ENCODE measurements around the gene MCRIP1.
A peak's percentile ranks its signal among the peaks of the same experiment; 100 is the strongest.

MCRIP1 gene

DNA sequence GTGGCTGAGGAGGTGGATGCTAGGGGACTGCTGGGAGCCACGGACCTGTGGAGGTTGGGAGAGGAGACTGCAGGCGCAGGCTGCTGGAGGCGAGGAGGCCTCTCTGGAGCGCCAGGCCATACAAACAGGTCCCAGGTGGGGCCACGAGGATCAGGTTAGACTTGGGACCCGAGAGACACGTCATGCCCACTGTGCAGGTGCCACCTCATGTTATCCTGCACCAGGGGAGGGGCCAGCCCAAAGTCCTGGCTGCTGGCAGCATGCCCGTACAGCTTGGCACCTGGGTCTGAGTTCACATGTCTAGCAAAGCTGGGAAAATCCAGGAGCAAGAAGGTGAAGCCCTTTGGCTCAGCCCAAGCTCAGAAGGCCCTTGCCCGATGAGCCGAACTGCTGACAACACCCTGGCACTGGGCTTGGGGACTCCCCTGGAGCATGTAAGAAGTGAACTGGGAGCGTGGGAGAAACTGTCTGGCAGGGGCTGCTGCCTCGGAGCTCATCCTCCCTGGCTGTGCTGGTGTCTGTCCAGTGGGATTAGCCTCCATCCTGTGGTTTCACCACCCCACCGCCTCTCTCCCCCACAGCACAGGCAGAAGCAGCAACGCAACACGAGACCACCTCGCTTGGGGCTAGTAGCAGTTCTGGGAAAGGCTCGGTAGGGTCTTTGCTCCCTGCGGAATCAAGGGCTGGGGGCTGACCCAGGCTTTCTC is 32.8 kb upstream of the MCRIP1 start:
- no peaks in the 10 kb centered on the region for H3K9me3 Mint-ChIP-seq
- H3K36me3 Mint-ChIP-seq = peaks cover 92% of the 10 kb centered on the region
- peak overlapping the region; percentile 96 for H3K27ac Mint-ChIP-seq
- ATAC-seq (no peak), DNase-seq (ENCODE audit: low spot score in 2 of 2) (peak in 1 of 2 donors; percentile 59)
- H3K4me1 Mint-ChIP-seq = peaks cover 75% of the 10 kb centered on the region
- H3K4me3 Mint-ChIP-seq = no peak overlapping the region

DNA sequence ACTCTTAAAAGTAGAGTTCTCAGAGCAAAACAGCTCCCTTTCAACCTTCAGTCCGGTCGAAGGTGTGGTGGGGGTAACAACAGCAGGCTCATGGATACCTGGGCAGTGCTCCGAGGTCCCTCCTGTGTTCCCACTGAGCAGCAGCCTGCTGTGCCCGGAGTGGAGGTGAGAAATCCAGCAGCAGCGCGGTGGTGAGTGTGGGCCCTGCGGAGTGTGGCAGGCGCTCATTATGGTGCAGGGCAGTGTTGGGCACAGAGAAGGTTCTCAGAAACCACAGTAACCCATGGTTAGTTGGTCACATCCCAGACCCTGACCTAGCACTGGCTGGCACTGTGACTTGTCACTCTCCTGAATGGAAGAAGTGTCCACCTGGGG is 32.3 kb upstream of the MCRIP1 start:
- no peak overlapping the region for H3K4me3 Mint-ChIP-seq
- H3K9me3 Mint-ChIP-seq = no peaks in the 10 kb centered on the region
- ATAC-seq = no peak
- no peak for DNase-seq (ENCODE audit: low spot score in 2 of 2)
- H3K4me1 Mint-ChIP-seq = peaks cover 77% of the 10 kb centered on the region
- H3K36me3 Mint-ChIP-seq = peaks cover 95% of the 10 kb centered on the region
- H3K27ac Mint-ChIP-seq = peak overlapping the region; percentile 96

DNA sequence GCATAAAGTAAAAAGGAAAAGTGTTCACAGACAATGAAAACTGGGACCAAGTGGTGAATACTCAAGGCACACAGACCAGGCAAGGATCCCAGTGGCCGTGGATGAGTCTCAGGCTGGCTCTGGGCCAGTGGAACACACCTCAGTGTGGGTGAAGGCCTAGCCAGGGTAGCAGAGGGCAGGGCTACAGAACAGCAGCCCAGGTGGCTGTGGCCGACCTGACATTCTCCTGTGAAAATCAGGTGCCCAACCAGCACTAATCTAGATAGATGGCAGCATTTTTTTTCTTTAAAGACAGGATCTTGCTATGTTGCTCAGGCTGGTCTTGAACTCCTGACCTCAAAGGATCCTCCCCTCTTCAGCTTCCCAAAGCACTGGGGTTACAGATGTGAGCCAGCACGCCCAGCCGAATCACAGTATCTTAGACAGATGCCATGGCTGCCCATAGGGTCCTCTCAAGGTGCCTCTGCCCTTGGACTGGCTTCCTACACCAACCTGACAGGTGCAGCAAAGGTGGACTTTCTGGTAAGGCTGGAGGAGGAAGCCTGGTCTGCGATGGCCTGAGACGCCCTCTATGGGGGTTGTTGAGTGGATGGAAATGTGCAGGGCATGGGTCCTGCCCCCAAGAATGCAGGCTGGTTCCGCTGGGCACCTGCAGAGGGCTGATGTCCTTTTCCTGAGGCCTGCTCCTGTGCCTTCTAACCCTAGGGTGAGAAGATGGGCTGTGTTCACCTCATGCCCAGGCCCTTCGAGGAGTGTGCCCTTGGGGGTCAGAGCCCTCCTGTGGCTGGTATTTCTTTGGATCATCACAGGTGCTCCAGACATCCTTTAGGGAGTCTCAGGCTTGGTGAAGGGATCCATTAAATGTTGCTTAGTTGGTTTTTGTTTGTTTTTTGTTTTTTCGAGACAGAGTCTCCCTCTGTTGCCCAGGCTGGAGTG is 31.0 kb upstream of the MCRIP1 start:
- DNase-seq (ENCODE audit: low spot score in 2 of 2) = no peak
- H3K9me3 Mint-ChIP-seq = no peaks in the 10 kb centered on the region
- H3K4me3 Mint-ChIP-seq = peak overlapping the region; percentile 87
- ATAC-seq = no peak
- peak overlapping the region; percentile 96 for H3K27ac Mint-ChIP-seq
- H3K4me1 Mint-ChIP-seq = peaks cover 71% of the 10 kb centered on the region
- H3K36me3 Mint-ChIP-seq = peaks cover 94% of the 10 kb centered on the region

DNA sequence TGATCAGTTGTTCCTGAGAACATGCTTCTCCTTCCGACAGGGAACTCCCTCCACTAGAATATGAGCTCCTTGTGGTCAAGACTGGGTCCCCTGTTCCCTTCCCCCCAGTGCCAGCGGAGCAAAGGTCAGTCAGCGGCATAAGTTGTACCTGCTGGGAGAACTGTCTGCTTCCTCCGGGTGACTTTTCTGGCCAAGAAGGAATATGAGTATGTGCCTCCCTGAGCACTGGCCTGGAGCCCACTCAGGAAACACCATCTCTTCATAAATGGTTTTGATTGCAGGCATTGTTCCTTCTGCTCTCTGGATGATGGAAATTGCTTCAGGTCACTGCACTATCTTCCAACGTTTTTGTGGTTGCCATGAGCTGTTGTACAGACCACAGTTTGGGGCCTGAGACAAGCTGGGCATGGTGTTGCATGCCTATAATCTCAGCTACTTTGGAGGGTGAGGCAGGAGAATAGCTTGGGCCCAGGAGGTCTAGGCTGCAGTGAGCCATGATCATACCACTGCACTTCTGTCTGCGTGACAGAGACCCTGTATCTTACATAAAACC is 30.1 kb upstream of the MCRIP1 start:
- DNase-seq (ENCODE audit: low spot score in 2 of 2) (no peak), ATAC-seq (no peak)
- no peaks in the 10 kb centered on the region for H3K9me3 Mint-ChIP-seq
- peak overlapping the region; percentile 96 for H3K27ac Mint-ChIP-seq
- H3K36me3 Mint-ChIP-seq = peaks cover 94% of the 10 kb centered on the region
- peaks cover 68% of the 10 kb centered on the region for H3K4me1 Mint-ChIP-seq
- peak overlapping the region; percentile 87 for H3K4me3 Mint-ChIP-seq

DNA sequence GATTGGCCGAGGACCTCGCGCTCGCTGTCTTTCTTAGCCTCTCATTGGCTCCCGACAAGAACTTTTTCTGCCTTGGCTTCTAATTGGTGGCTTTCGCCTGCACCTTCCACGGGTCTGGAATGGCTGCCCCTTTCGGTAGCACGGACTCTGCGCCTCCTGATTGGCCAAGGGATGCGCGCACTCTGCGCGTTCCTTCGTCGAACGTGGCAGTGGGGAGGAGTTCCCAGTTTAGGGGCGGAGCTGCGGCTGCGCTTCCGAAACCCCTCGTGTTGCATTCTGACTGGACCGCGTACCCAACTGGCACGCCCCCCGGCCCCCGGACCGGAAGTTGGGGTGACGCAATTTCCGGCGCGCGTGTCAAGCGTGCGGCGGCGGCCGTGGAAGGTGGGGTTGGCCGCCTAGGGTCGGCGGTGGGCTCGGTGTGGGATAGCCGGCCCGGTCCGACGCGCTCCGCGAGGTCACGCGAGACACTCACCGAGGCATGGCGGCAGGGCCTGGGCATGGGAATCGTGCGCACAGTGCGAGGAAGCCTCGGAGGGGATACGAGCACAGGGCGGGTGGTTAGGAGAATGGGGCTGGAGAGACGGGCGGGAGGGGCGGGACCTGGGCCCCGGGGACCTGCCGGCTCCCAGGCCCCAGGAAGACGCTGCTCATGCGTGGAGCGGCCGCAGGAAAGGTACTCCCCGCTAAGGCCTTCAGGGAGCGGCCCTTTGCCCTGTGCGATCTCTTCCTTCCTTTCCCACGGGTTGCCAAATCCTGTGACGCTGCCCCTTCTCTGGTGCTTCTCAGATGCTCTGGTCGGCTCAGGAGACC is 27.9 kb upstream of the MCRIP1 start:
- peaks cover 57% of the 10 kb centered on the region for H3K4me1 Mint-ChIP-seq
- peak overlapping the region; percentile 98 for H3K27ac Mint-ChIP-seq
- H3K36me3 Mint-ChIP-seq = peaks cover 94% of the 10 kb centered on the region
- peak overlapping the region; percentile 87 for H3K4me3 Mint-ChIP-seq
- no peaks in the 10 kb centered on the region for H3K9me3 Mint-ChIP-seq
- DNase-seq (ENCODE audit: low spot score in 2 of 2) (peak; percentile 99 to 100), ATAC-seq (peak; percentile 89)

DNA sequence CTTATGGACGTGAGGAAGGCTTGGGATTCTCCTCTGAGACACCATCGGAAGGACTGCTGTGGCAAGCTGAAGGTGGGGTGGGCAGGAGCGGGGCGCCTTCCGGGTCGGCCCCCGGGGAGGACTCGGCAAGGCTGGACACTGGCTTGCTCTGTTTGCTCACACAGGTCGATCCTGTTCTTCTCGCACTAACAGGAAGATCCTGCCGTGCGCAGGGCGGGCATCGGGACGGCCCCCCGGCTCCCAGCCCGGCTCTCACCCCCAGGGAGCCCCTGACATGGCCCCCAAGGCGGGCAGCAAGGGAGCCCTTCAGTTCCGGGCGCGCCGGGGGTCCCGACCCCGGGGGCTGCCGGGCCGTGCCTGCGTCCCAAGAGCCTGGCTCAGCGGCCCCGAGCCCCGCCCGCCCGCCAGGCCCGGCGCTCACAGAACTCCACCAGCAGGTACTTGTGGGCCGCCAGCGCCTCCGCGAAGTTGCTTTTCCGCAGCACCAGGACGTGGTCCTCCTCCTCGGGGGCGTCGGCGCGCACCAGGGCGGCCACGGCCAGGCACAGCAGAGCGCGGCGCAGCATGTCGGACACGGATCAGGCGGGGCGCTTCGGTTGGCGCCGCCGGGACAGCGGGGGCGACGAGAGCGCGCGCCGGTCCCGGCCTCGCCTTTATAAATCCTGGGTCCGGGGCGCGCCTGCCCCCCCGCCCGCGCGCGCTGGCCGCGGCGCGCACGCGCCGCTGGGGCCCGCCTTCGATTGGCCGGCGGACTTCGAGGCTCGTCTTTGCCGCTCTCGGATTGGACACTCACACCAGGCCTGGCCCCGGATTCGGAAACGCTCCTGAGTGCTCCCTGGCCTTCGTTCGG is 27.0 kb upstream of the MCRIP1 start, which contains the start of gene P4HB:
Gene P4HB, minus strand, starts transcription at position 630 of the 850 bp plus-strand sequence. Its CDS starts 64 bp downstream, at position 566.
- H3K27ac Mint-ChIP-seq = peak within 1 kb of the TSS; percentile 98
- H3K36me3 Mint-ChIP-seq = peaks cover 94% of the 10 kb centered on the region
- DNase-seq (ENCODE audit: low spot score in 2 of 2) (peak; percentile 88 to 98), ATAC-seq (peak; percentile 49)
- peak within 1 kb of the TSS; percentile 87 for H3K4me3 Mint-ChIP-seq
- H3K4me1 Mint-ChIP-seq = peaks cover 57% of the 10 kb centered on the region
- no peaks in the 10 kb centered on the region for H3K9me3 Mint-ChIP-seq

DNA sequence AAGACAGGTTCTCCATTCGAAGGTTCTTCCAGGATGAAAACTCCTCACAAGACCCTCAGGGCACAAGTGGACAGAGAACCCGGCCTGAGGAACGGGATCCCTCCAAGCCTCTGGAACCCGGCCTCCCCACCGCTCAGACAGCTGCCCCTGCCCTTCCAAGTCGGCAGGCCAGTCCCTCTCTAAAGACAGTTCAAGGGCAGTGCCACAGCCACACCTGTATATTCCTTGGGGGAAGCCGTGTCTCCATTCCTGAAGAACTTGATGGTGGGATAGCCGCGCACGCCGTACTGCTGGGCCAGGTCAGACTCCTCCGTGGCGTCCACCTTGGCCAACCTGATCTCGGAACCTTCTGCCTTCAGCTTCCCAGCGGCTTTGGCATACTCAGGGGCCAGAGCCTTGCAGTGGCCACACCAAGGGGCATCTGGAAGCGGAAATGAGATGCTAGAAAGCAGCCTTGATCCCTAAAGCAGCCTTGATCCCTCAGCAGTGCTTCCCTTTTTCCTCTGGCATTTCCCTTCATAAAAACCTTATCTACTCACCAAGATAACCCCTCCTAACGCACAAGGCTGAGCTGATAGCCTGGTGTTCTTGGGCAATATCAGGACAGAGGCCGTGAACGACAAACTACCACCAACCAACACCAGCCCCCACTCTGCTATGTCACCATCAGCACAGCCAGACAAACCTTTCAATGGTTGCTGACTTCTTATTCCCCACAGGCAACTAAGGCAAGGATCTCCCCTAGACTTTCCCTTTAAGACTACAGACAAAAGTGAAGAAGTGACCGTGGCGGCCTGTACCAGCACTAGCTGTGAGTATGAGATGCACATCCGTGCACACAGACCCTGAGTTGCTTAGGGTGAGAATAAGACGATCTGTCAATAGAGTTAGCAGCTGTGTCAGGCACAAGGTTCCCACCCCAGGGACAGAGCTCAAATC is 26.1 kb upstream of the MCRIP1 start:
- ATAC-seq (no peak), DNase-seq (ENCODE audit: low spot score in 2 of 2) (no peak)
- H3K4me3 Mint-ChIP-seq = peak overlapping the region; percentile 87
- peak overlapping the region; percentile 98 for H3K27ac Mint-ChIP-seq
- peaks cover 58% of the 10 kb centered on the region for H3K4me1 Mint-ChIP-seq
- no peaks in the 10 kb centered on the region for H3K9me3 Mint-ChIP-seq
- peaks cover 94% of the 10 kb centered on the region for H3K36me3 Mint-ChIP-seq

DNA sequence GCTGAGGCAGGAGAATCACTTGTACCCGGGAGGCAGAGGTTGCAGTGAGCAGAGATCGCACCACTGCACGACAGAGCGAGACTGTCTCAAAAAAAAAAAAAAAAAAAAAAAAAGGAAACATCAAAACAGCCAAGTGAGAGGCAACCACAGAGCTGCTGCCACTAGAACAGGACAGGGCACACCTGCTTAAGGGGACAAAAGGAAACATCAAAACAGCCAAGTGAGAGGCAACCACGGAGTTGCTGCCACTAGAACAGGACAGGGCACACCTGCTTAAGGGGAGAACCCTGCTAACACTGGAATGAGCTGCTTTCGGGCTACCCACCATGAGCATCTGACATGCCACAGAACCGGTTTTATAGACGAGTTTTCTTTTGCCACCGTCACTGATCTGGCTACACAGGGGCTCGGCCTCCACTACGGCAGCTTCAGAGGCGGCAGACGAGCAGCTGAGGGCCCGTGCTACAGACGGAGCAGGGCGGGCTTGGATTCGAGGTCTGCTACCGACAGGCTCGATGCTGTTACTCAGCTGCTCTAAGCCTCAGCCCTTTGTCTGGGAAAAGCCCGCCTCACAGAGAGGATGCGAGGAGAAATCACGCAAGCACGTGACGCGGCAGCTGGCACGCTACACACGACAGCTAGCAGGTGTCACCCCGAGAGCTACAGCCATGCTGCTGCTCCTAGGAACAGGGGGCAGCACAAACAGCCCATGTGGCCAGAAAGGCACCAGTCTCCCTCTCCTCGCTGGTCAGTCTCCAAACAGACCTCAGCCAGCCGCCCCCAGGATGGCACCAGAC is 25.3 kb upstream of the MCRIP1 start:
- H3K4me1 Mint-ChIP-seq = peaks cover 56% of the 10 kb centered on the region
- DNase-seq (ENCODE audit: low spot score in 2 of 2) (no peak), ATAC-seq (no peak)
- H3K4me3 Mint-ChIP-seq = peak overlapping the region; percentile 87
- peaks cover 94% of the 10 kb centered on the region for H3K36me3 Mint-ChIP-seq
- no peaks in the 10 kb centered on the region for H3K9me3 Mint-ChIP-seq
- H3K27ac Mint-ChIP-seq = peak overlapping the region; percentile 98

DNA sequence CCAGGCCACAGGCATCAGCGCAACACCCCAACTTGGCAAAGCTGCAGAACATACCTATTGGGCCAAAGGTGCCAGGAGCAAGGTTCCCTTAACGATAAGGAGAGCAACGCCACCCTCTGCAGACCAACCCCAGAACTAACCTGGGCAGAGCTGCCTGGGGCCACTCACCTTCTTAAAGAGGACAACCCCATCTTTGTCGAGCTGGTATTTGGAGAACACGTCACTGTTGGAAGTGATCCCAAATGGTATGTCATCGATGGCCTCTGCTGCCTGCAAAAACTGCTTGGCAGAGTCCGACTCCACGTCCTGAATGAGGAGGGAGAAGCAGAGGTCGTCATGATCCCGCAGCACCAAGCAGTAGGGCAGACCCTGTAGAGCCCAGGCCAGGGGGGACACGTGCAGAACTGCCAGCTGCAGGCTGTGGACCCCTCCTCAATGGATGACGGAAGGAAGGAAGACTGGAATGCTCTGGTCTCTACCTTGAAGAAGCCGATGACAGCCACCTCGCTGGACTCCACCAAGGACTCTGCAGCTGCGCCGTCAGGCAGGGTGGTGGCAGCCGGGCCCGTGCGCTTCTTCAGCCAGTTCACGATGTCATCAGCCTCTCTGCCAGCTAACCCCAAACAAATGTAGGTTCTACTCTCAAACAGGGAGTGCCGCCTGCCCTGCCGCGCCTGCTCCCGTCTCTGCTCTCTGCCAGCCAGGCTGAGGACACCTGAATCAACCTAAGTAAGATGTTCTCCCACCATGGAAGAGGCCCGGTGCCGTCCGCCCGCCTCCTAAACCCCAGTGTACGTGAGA is 22.1 kb upstream of the MCRIP1 start:
- no peak overlapping the region for H3K27ac Mint-ChIP-seq
- DNase-seq (ENCODE audit: low spot score in 2 of 2) (no peak), ATAC-seq (no peak)
- H3K4me3 Mint-ChIP-seq = no peak overlapping the region
- H3K9me3 Mint-ChIP-seq = no peaks in the 10 kb centered on the region
- H3K36me3 Mint-ChIP-seq = peaks cover 99% of the 10 kb centered on the region
- H3K4me1 Mint-ChIP-seq = peaks cover 37% of the 10 kb centered on the region

DNA sequence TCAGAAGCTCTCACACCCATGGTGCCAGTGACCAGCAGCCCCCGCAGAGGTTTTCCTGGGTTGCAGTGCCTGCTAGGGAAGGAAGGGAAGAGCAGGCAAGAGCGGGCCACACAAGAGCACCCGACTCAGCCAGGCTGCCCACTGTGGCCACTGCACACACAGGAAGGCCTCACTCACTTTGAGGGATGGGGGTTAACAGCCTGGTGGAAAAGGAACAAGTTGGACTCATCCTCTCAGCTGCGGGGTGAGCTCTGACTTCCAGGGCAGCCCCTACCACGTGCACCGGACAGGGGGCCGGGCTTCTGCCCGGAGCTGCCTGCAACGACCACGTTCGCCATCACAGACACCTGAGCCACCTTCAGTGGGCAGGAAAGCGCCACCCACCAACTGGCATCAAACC is 19.1 kb upstream of the MCRIP1 start:
- peaks cover 100% of the 10 kb centered on the region for H3K36me3 Mint-ChIP-seq
- no peak for ATAC-seq

DNA sequence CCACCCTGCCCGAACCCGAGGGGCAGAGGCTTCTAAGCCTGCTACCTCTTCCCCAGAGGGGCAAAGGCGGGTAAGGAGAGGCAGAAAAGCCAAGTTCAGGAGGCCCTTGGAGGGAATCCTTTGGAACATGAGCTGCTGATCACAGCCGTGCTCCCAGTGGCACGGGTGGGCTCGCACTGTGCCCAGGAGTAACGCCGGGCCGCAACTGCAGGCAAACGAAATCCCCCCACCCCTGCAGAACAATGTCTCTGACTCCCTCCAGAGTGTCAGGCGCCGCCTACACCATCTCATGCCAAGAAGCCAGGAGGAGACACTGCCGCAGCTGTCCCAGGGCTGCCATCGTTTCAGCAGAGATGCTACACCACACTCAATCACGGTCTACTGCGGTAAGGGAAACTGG is 18.3 kb upstream of the MCRIP1 start:
- H3K4me1 Mint-ChIP-seq = peaks cover 17% of the 10 kb centered on the region
- DNase-seq (ENCODE audit: low spot score in 2 of 2) = no peak
- H3K9me3 Mint-ChIP-seq = no peaks in the 10 kb centered on the region
- H3K36me3 Mint-ChIP-seq = peaks cover 100% of the 10 kb centered on the region
- no peak overlapping the region for H3K4me3 Mint-ChIP-seq
- peak overlapping the region; percentile 48 for H3K27ac Mint-ChIP-seq
- ATAC-seq = no peak

More for the DNA sequence above, 19.1 kb upstream of the MCRIP1 start:
- H3K4me1 Mint-ChIP-seq = peaks cover 17% of the 10 kb centered on the region
- H3K4me3 Mint-ChIP-seq = no peak overlapping the region
- DNase-seq (ENCODE audit: low spot score in 2 of 2) = no peak
- H3K27ac Mint-ChIP-seq = peak overlapping the region; percentile 48
- H3K9me3 Mint-ChIP-seq = no peaks in the 10 kb centered on the region

DNA sequence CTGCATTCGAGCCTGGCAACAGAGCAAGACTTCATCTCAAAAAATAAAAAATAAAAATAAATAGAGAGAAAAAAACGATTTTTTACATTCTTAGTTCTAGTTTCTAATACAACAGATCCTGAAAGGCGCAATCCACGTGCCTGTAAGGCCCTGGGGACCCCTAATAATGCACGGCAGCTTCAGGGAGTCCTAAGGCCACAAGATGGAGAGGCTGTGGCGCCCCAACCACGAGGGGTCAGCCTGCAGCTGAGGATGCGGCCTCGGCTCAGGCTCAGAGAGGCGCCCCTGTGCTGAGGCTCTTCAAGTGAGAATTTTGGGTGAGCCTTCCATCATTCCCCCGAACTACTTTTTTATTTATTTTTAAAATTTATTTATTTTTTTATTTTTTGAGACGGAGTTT is 16.4 kb upstream of the MCRIP1 start:
- ATAC-seq (no peak), DNase-seq (ENCODE audit: low spot score in 2 of 2) (no peak)
- Mint-ChIP-seq H3K4me3 (no peak overlapping the region), H3K4me1 (peaks cover 6% of the 10 kb centered on the region), H3K36me3 (peaks cover 100% of the 10 kb centered on the region), H3K9me3 (no peaks in the 10 kb centered on the region), H3K27ac (no peak overlapping the region)
